Right renal cortex interstitium (tissue), 3 donors: ENCODE measurements around the gene EXOSC2. TPM values are rescaled to one million over a fixed set of nuclear protein-coding genes. Genes with fewer than 3 reads are reported as not detected.

Experiments
- DNase-seq, 3 donors: peaks; one replicate each; pipeline ENCODE4 v3.0.0-alpha.2; 2013; ENCODE audit warnings: low read depth in 3 of 3, low spot score in 2 of 3
- polyA plus RNA-seq, 3 donors: library from polyadenylated mRNA; unstranded; fragments of 120-200 nt; gene quantifications; one replicate each; pipeline ENCODE4 v1.2.1, GENCODE V29; 2013; ENCODE audit not compliant: insufficient read length in 3 of 3

The EXOSC2 gene
- polyA plus RNA-seq, 3 donors = 41.5 to 43.0 (median 41.9) TPM

- no peak for DNase-seq
Observed at GRCh38 chr9:130693101-130693425, 517 bp upstream of the EXOSC2 start.

- DNase-seq = no peak
Observed at GRCh38 chr9:130694205-130694604, 625 bp downstream of the EXOSC2 start.

GRCh38 chr9:130696139-130696650 is 2.6 kb downstream of the EXOSC2 start:
- no peak for DNase-seq

GRCh38 chr9:130696996-130697395 is 3.4 kb downstream of the EXOSC2 start:
- no peak for DNase-seq

- DNase-seq = no peak
Observed at GRCh38 chr9:130698514-130698913, 4.9 kb downstream of the EXOSC2 start.

GRCh38 chr9:130699047-130699446 is 5.5 kb downstream of the EXOSC2 start:
- DNase-seq = no peak

- DNase-seq = no peak
Observed at GRCh38 chr9:130701059-130702022, 7.8 kb downstream of the EXOSC2 start.

- no peak for DNase-seq
Observed at GRCh38 chr9:130703501-130703900, 9.9 kb downstream of the EXOSC2 start.

GRCh38 chr9:130707225-130707976 is 13.8 kb downstream of the EXOSC2 start:
- no peak for DNase-seq

GRCh38 chr9:130710822-130711352 is 17.3 kb downstream of the EXOSC2 start:
- no peak for DNase-seq

GRCh38 chr9:130711469-130711868 is 17.9 kb downstream of the EXOSC2 start:
- no peak for DNase-seq

GRCh38 chr9:130712564-130713285 is 19.1 kb downstream of the EXOSC2 start:
- peak; percentile 91 to 97 (median 95) for DNase-seq

- no peak for DNase-seq
Observed at GRCh38 chr9:130713286-130713960, 19.8 kb downstream of the EXOSC2 start.

- no peak for DNase-seq
Observed at GRCh38 chr9:130714586-130715110, 21.1 kb downstream of the EXOSC2 start.

GRCh38 chr9:130715270-130715669 is 21.7 kb downstream of the EXOSC2 start:
- no peak for DNase-seq

GRCh38 chr9:130718562-130718961 is 25.0 kb downstream of the EXOSC2 start:
- DNase-seq = no peak

- DNase-seq = no peak
Observed at GRCh38 chr9:130720762-130721161, 27.2 kb downstream of the EXOSC2 start.

- DNase-seq = no peak
Observed at GRCh38 chr9:130728721-130729120, 35.1 kb downstream of the EXOSC2 start.

GRCh38 chr9:130729145-130729544 is 35.6 kb downstream of the EXOSC2 start:
- DNase-seq = no peak

- DNase-seq = no peak
Observed at GRCh38 chr9:130731355-130731754, 37.8 kb downstream of the EXOSC2 start.
